Stomach (tissue), 9 donors: Measurements from ENCODE around the gene OS9. TPM values are rescaled to one million over a fixed set of nuclear protein-coding genes. Genes with fewer than 3 reads are reported as not detected.
A peak's percentile ranks its signal among the peaks of the same experiment; 100 is the strongest.
"Not testable (repeated sequence)": the region's sequence is repeated elsewhere in the genome, so short reads cannot be mapped to it uniquely, and the experiment has no call there.

Experiments
- DNase-seq, 2 donors: peaks; one replicate each; pipeline versions ENCODE4 v3.0.0 to v3.0.0-alpha.2; 2013 to 2019
- H3K27ac ChIP-seq, 5 donors: fragments of 200-600 bp in 4 of 5; sonication (generic) in 4 of 5; one replicate each; pipeline ENCODE4 v1.5.1; 2013 to 2019; ENCODE audit warnings: mild to moderate bottlenecking in 1 of 5, moderate library complexity in 1 of 5
- H3K27me3 ChIP-seq, 3 donors: fragments of 200-600 bp; sonication (generic); one replicate each; pipeline ENCODE4 v1.5.1; 2017 to 2019; ENCODE audit warnings: mixed run types in 1 of 3
- H3K36me3 ChIP-seq, 4 donors: fragments of 200-600 bp; sonication (generic); 1 replicate in 3 of 4; 2 replicates in 1 of 4; pipeline ENCODE4 v1.5.1; 2016 to 2019
- H3K4me1 ChIP-seq, 4 donors: fragments of 200-600 bp; sonication (generic); one replicate each; pipeline ENCODE4 v1.5.1; 2016 to 2019
- H3K4me3 ChIP-seq, 4 donors: fragments of 200-600 bp; sonication (generic) in 3 of 4; one replicate each; pipeline ENCODE4 v1.5.1; 2016 to 2019; ENCODE audit warnings: mild to moderate bottlenecking in 1 of 4
- H3K9me3 ChIP-seq, 4 donors: fragments of 200-600 bp; sonication (generic); one replicate each; pipeline ENCODE4 v1.5.1; 2016 to 2019
- CTCF ChIP-seq, 7 experiments: fragments of 450-650 bp in 4 of 7; fragments of 200-600 bp in 3 of 7; sonication (generic) in 3 of 7; IDR thresholded peaks; one replicate each; pipeline ENCODE4 v1.5.1; 2016 to 2019; ENCODE audit warnings: antibody characterized with exemption in 7 of 7, control low read depth in 2 of 7, mild to moderate bottlenecking in 1 of 7
- EP300 ChIP-seq: sonication (generic); formaldehyde crosslinking; IDR thresholded peaks from one replicate; pipeline ENCODE4 v1.6.1; 2017; ENCODE audit warnings: antibody characterized with exemption
- POLR2A ChIP-seq, 4 donors: fragments of 450-650 bp; IDR thresholded peaks; one replicate each; pipeline ENCODE4 v1.6.1; 2016; ENCODE audit warnings: antibody characterized with exemption in 4 of 4, control low read depth in 2 of 4, mild to moderate bottlenecking in 1 of 4, moderate library complexity in 1 of 4
- POLR2AphosphoS5 ChIP-seq, 3 donors: sonication (generic); formaldehyde crosslinking; IDR thresholded peaks; one replicate each; pipeline ENCODE4 v1.6.1; 2016; ENCODE audit warnings: antibody characterized with exemption in 3 of 3
- WGBS, 5 donors: extraction: QIAGEN DNeasy Blood & Tissue Kit in 3 of 5; methylation state at CpG; one replicate each; pipeline versions ENCODE4 v1.1.5 to v1.1.7; 2013 to 2018; 5-methylcytosine and 5-hydroxymethylcytosine counted together
- intact Hi-C: fragments of 100-400 bp; cut with DNase I; formaldehyde crosslinking; loops from one replicate; pipeline ENCODE4 v1.15.1; 2023; ENCODE audit warnings: low total_unique reads
- polyA plus RNA-seq, 3 donors: library from polyadenylated mRNA; stranded (reverse); fragments of 200-250 nt; gene quantifications; one replicate each; pipeline ENCODE4 v1.2.3, GENCODE V29; 2013
- total RNA-seq, 5 donors: library from RNA; depleted of rRNA; stranded (reverse); fragments of >200 nt; gene quantifications; one replicate each; pipeline versions ENCODE4 v1.1.0 to v1.2.3, GENCODE V29; 2014 to 2016
- donor health status: healthy with polysubstance abuse.
- donor health status: Bipolar disorder and iron deficiency.
- donor health status: healthy.

OS9 gene
- total and polyA plus RNA-seq, 8 donors = 85.8 to 408 (median 169) TPM

GRCh38 chr12:57655541-57656240 lies 38.2 kb upstream of the OS9 start:
- no peaks in the 10 kb centered on the region for H3K9me3 ChIP-seq
- 72 to 84% (median 83%) methylated on average over 11 to 23 of the region's 23 CpGs for WGBS, 5 donors
- no peaks in the 10 kb centered on the region for H3K36me3 ChIP-seq
- H3K4me1 ChIP-seq = no peaks in the 10 kb centered on the region
- H3K27me3 ChIP-seq = no peaks in the 10 kb centered on the region
- H3K27ac ChIP-seq = no peak overlapping the region
- no peak for TF ChIP-seq POLR2AphosphoS5 (IDR thresholded peaks at IDR 0.05)
- no peak for TF ChIP-seq CTCF (IDR thresholded peaks at IDR 0.05)
- no peak for TF ChIP-seq POLR2A (IDR thresholded peaks at IDR 0.05)
- TF ChIP-seq EP300 = no peak
- no peak overlapping the region for H3K4me3 ChIP-seq
- DNase-seq = no peak
- intact Hi-C loops = no loop called here

GRCh38 chr12:57656408-57656807 lies 37.5 kb upstream of the OS9 start:
- H3K36me3 ChIP-seq, DNase-seq, H3K27ac ChIP-seq, H3K9me3 ChIP-seq, intact Hi-C loops, H3K4me3 ChIP-seq, H3K4me1 ChIP-seq, H3K27me3 ChIP-seq: not testable (repeated sequence)
- WGBS, 5 donors = 81 to 88% (median 85%) methylated on average over 4 of the region's 4 CpGs

DNA sequence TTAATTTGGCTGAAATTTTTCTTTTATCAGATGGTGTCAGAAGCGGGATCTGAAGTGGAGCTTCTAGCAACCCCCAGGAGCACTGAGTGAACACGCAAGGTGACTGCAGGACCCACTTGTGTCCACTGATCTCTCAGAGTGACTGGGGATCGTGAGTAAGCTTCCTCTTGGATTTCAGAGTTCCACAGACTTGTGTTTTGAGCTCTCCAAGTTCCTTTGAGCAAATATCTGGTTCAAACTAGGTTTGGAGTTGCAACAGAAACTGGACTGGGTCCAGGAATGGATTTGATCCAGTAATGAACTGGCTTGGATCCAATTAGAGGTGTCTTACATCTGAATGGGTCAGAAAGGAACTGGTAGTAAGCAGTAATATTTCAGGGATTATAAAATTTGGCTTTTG lies 36.2 kb upstream of the OS9 start:
- no peak overlapping the region for H3K27ac ChIP-seq
- no peak overlapping the region for H3K4me3 ChIP-seq
- H3K36me3 ChIP-seq = no peaks in the 10 kb centered on the region
- WGBS, 5 donors = 25 to 52% (median 42%) methylated on average over 3 of the region's 3 CpGs
- DNase-seq = peak; percentile 9 to 55
- TF ChIP-seq EP300 = no peak
- TF ChIP-seq CTCF (IDR thresholded peaks at IDR 0.05) = no peak
- TF ChIP-seq POLR2A (IDR thresholded peaks at IDR 0.05) = no peak
- TF ChIP-seq POLR2AphosphoS5 (IDR thresholded peaks at IDR 0.05) = no peak
- H3K4me1 ChIP-seq = no peaks in the 10 kb centered on the region
- no peaks in the 10 kb centered on the region for H3K9me3 ChIP-seq
- intact Hi-C loops = no loop called here
- no peaks in the 10 kb centered on the region for H3K27me3 ChIP-seq

- intact Hi-C loops = no loop called here
- no peak overlapping the region for H3K4me3 ChIP-seq
- no peaks in the 10 kb centered on the region for H3K9me3 ChIP-seq
- no peak overlapping the region for H3K27ac ChIP-seq
- DNase-seq = no peak
- TF ChIP-seq CTCF (IDR thresholded peaks at IDR 0.05) = no peak
- H3K4me1 ChIP-seq = no peaks in the 10 kb centered on the region
- 23 to 52% (median 42%) methylated on average over 3 of the region's 3 CpGs for WGBS, 5 donors
- no peaks in the 10 kb centered on the region for H3K27me3 ChIP-seq
- no peaks in the 10 kb centered on the region for H3K36me3 ChIP-seq
Measured at GRCh38 chr12:57658890-57659289, 35.0 kb upstream of the OS9 start.

- intact Hi-C loops = no loop called here
- Histone ChIP-seq H3K4me1 (no peaks in the 10 kb centered on the region), H3K9me3 (no peaks in the 10 kb centered on the region), H3K4me3 (no peak overlapping the region), H3K27ac (no peak overlapping the region), H3K36me3 (no peaks in the 10 kb centered on the region), H3K27me3 (no peaks in the 10 kb centered on the region)
- WGBS, 5 donors = 85 to 92% (median 87%) methylated on average over 4 of the region's 4 CpGs
- TF ChIP-seq POLR2AphosphoS5 (IDR thresholded peaks at IDR 0.05) (no peak), EP300 (no peak), CTCF (IDR thresholded peaks at IDR 0.05) (no peak)
- DNase-seq = no peak
Measured at GRCh38 chr12:57661376-57661775, 32.6 kb upstream of the OS9 start.

DNA sequence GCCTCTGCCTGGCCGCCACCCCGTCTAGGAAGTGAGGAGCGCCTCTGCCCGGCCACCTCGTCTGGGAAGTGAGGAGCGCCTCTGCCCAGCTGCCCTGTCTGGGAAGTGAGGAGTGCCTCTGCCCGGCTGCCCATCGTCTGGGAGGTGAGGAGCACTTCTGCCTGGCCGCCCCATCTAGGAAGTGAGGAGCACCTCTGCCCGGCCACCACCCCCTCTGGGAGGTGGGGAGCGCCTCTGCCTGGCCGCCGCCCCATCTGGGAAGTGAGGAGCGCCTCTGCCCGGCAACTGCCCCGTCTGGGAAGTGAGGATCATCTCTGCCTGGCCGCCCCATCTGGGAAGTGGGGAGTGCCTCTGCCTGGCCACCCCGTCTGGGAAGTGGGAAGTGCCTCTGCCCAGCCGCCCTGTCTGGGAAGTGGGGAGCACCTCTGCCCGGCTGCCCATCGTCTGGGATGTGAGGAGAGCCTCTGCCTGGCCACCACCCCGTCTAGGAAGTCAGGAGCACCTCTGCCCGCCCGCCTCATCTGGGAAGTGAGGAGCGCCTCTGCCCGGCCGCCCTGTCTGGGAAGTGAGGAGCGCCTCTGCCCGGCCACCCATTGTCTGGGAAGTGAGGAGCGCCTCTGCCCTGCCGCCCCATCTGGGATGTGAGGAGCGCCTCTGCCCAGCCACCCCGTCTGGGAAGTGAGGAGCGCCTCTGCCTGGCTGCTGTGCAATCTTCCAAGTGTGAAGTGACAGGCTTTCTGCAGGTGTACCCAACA lies 28.7 kb upstream of the OS9 start:
- WGBS, 5 donors = 81 to 95% (median 87%) methylated on average over 15 to 34 of the region's 34 CpGs

More for the DNA sequence above, 28.7 kb upstream of the OS9 start:
- DNase-seq, H3K27me3 ChIP-seq, H3K9me3 ChIP-seq, H3K27ac ChIP-seq, H3K36me3 ChIP-seq, intact Hi-C loops, H3K4me3 ChIP-seq, H3K4me1 ChIP-seq: not testable (repeated sequence)
